Right renal cortex interstitium (tissue), 3 donors: Measurements from ENCODE around the gene SNAPIN. TPM values are rescaled to one million over a fixed set of nuclear protein-coding genes. Genes with fewer than 3 reads are reported as not detected.
A peak's percentile ranks its signal among the peaks of the same experiment; 100 is the strongest.

Experiments
- DNase-seq, 3 donors: peaks; one replicate each; pipeline ENCODE4 v3.0.0-alpha.2; 2013; ENCODE audit warnings: low read depth in 3 of 3, low spot score in 2 of 3
- polyA plus RNA-seq, 3 donors: library from polyadenylated mRNA; unstranded; fragments of 120-200 nt; gene quantifications; one replicate each; pipeline ENCODE4 v1.2.1, GENCODE V29; 2013; ENCODE audit not compliant: insufficient read length in 3 of 3

The SNAPIN gene
- polyA plus RNA-seq, 3 donors, result 53.7 to 58.9 (median 56.6) TPM

DNA sequence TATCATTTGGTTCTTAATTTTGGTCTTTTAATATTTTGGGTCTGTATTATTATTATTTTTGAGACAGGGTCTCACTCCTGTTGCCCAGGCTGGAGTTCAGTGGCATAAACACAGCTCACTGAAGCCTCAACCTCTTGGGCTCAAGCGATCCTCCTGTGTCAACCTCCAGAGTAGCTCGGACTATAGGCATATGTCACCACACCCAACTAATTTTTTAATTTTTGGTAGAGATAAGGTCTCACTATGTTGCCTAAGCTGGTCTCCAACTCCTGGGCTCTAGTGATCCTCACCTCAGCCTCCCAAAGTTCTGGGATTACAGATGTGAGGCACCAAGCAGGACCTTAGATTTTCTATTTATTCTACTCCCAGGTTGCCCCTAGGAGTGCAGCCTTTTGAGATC is 15.0 kb downstream of the SNAPIN start:
- DNase-seq, result no peak

- no peak for DNase-seq
These were observed 19.4 kb downstream of the SNAPIN start for GRCh38 chr1:153677718-153678518.

DNA sequence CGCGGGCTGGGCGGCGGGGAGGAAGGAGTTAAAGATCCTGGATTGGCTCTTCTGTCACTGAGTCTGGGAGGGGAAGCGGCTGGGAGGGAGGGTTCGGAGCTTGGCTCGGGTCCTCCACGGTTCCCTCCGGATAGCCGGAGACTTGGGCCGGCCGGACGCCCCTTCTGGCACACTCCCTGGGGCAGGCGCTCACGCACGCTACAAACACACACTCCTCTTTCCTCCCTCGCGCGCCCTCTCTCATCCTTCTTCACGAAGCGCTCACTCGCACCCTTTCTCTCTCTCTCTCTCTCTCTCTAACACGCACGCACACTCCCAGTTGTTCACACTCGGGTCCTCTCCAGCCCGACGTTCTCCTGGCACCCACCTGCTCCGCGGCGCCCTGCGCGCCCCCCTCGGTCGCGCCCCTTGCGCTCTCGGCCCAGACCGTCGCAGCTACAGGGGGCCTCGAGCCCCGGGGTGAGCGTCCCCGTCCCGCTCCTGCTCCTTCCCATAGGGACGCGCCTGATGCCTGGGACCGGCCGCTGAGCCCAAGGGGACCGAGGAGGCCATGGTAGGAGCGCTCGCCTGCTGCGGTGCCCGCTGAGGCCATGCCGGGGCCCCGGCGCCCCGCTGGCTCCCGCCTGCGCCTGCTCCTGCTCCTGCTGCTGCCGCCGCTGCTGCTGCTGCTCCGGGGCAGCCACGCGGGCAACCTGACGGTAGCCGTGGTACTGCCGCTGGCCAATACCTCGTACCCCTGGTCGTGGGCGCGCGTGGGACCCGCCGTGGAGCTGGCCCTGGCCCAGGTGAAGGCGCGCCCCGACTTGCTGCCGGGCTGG is 20.2 kb downstream of the SNAPIN start, which contains the start of gene NPR1:
NPR1 (plus strand) TSS at position 170 of the 818 bp plus-strand sequence; CDS start at position 591, 421 bp downstream.
- DNase-seq, result no peak

GRCh38 chr1:153679337-153680119 is 21.0 kb downstream of the SNAPIN start:
- no peak for DNase-seq

DNA sequence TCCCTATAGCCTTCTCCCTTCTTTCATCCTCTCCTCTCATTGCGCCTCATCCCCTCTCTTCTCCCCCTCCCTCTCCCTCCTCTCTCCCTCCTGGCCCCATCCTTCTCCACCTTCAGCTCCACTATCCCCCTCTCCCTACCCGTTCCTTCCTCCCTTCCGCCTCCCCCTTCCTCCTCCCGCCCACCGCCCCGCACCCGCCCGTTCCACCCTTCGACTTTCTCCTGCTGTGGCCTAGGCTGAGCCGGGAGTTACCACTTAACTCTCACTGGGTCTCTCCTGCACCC is 21.6 kb downstream of the SNAPIN start:
- no peak for DNase-seq

DNA sequence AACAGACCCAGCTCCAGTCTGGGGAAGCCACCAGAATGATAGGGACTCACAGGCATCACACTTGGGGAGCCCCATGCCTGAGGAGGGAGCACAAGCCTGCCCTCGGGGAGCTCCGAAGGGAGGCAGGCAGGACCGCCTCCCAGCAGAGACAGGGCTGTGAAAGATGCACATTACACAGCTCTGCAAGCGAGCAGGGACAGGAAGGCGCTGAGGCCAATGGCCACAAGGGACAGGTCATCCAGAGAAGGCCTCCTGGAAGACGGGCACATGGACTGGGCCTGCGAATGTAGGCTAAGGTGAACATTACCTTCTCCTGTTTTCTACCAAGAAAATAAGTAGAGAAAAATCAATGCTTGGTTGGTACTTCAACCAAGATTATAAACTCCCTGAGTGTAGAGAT is 24.2 kb downstream of the SNAPIN start:
- DNase-seq, result no peak

- no peak for DNase-seq
These were observed 25.4 kb downstream of the SNAPIN start for GRCh38 chr1:153683854-153684253.

DNA sequence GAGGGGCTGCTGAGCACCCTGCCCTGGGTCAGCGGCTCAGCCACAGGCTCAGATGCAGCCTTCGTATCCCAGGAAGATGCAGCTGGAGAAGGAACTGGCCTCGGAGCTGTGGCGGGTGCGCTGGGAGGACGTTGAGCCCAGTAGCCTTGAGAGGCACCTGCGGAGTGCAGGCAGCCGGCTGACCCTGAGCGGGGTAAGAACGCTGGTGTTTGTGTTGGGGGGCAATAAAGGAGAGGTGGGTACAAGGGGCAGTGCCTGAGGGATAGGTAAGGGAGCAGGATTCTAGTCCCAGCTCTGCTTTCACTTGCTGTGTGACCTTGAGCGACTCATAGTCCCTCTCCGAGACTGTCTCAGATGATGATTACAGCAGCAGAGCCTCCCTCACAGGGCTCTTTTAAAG is 26.4 kb downstream of the SNAPIN start:
- no peak for DNase-seq

- no peak for DNase-seq
These were observed 27.2 kb downstream of the SNAPIN start for GRCh38 chr1:153685544-153686340.

DNA sequence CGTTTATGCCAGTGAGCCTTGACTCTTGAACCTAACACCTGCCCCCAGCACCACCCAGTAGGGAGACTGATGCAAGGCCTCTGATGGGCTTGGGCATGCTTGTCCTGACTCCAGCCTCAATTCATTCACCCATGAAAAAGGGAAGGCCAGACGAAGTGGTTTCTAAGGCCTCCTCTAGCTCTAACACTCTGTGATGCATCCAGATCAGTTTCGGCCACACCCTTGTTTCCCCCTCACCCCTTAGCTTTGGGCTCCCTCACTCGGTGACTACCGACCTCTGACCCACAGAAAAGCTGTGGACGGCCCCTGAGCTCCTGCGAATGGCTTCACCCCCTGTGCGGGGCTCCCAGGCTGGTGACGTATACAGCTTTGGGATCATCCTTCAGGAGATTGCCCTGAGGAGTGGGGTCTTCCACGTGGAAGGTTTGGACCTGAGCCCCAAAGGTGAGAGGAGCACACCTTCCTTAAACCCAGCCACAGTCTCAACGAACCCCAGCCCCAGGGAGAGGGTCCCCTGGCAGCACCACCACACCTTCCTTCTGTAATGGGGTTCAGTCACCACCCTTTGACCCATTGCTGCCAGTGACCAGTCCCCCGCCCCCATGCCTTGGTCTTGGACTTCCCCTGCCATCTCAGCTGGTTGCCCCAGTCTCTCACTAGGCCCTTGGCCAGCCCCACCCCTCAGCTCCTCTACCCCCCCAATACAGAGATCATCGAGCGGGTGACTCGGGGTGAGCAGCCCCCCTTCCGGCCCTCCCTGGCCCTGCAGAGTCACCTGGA is 29.0 kb downstream of the SNAPIN start:
- DNase-seq, result no peak

- no peak for DNase-seq
These were observed 29.8 kb downstream of the SNAPIN start for GRCh38 chr1:153688276-153688675.

- DNase-seq, result no peak
These were observed 30.3 kb downstream of the SNAPIN start for GRCh38 chr1:153688736-153689328.

- no peak for DNase-seq
These were observed 35.0 kb downstream of the SNAPIN start for GRCh38 chr1:153693466-153693865.

- no peak for DNase-seq
These were observed 38.2 kb downstream of the SNAPIN start for GRCh38 chr1:153696741-153697140.

DNA sequence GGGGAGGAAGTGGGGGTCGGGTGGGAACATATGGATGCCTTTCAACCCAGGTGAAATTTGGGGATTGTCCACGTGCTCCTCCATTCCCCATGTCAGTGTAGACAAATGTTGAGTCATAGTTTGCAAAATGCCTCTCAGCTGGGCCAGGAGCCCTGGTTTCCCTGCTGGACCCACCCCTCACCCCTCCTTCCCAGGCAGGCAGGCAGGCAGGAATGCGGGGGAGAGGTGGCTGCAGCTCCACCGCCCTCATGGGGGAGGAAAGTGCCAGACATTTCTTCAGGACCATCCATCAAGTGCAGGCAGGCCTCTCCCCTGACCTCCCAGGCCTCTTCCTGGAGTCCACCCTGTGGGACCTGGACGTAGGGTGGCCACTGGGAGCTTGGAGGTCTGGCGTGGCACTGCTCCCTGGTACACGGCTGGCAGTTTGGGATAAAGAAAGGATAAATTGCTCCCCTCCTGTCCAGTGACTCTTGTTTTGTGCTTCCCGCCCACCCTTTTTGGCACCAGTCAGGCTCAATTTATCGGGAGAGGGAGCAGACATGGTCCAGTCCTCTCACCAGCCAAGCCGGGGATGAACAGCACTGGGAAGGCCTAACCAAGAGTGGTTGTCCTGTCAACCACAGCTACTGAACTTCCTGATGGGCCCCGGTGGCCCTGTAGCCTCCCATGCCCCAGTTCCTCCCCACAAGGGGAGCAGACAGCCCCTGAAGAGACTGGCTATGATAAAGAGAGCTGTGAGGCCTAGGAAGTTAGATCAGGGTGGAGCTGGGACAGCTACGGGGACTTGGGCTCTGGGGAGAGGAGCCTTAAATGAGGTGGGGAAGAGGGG is 38.9 kb downstream of the SNAPIN start:
- peak in 2 of 3 donors; percentile 71 to 89 for DNase-seq

DNA sequence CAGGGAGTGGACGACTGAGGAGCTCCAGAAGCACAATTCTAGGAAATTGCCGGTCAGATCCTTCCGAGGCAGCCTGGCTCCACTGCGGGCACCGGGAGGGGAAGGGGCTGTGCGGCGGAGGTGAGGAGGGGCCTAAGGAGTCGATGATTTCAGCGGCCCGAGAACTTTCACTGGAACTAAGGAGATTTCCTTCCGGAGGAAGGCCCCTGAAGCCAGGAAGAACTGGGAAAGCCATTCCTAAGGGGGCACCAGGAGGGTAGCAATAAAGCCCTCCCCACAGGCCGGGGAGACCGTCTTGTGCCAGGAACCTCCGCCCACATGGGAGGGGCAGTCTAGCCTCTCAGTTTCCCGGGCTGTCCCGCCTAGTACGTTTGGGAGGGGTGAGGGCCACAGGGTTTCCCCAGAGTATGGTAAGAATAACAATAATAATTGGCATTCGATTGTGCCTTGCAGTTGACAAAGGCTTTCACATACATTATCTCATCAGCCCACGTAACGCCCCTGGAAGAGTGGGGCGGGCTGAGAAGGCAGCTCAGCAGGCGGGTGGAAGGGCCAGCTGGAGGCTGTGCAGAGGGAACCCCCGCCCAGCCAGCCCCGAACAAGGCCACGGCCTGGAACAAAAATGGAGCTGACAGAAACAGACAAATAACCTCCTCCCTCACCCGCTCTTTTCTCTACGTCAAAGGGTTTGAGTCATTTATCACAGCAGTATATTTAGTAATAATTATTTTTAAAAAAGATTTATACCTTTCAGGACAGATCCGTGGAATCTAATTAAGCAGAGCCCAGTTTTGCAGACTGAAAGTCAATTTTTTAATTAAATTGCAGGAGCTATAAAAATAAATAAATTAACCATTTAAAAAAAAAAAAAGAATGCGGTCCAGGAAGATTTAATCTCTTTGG is 39.8 kb downstream of the SNAPIN start:
- DNase-seq, result no peak
